Measurements from ENCODE around the gene ZBTB7C.

The ZBTB7C gene

GRCh38 chr18:48194591-48195181 lies 214.5 kb downstream of the ZBTB7C start:
- no peak for DNase-seq (ENCODE audit: low read depth in 2 of 2)

GRCh38 chr18:48193521-48194492 lies 215.4 kb downstream of the ZBTB7C start:
- no peak for DNase-seq (ENCODE audit: low read depth in 2 of 2)

GRCh38 chr18:48192542-48192941 lies 216.6 kb downstream of the ZBTB7C start:
- DNase-seq (ENCODE audit: low read depth in 2 of 2): no peak

GRCh38 chr18:48191494-48191893 lies 217.7 kb downstream of the ZBTB7C start:
- no peak for DNase-seq (ENCODE audit: low read depth in 2 of 2)

GRCh38 chr18:48190994-48191393 lies 218.2 kb downstream of the ZBTB7C start:
- DNase-seq (ENCODE audit: low read depth in 2 of 2): no peak

GRCh38 chr18:48188609-48189008 lies 220.6 kb downstream of the ZBTB7C start:
- DNase-seq (ENCODE audit: low read depth in 2 of 2): no peak

- DNase-seq (ENCODE audit: low read depth in 2 of 2): no peak
Measured at GRCh38 chr18:48186861-48187260, 222.3 kb downstream of the ZBTB7C start.

- no peak for DNase-seq (ENCODE audit: low read depth in 2 of 2)
Measured at GRCh38 chr18:48186131-48186766, 222.9 kb downstream of the ZBTB7C start.

GRCh38 chr18:48184118-48184517 lies 225.1 kb downstream of the ZBTB7C start:
- DNase-seq (ENCODE audit: low read depth in 2 of 2): no peak

- no peak for DNase-seq (ENCODE audit: low read depth in 2 of 2)
Measured at GRCh38 chr18:48183613-48184012, 225.6 kb downstream of the ZBTB7C start.

GRCh38 chr18:48182779-48183178 lies 226.4 kb downstream of the ZBTB7C start:
- DNase-seq (ENCODE audit: low read depth in 2 of 2): no peak

GRCh38 chr18:48181857-48182256 lies 227.3 kb downstream of the ZBTB7C start:
- DNase-seq (ENCODE audit: low read depth in 2 of 2): no peak

- DNase-seq (ENCODE audit: low read depth in 2 of 2): no peak
Measured at GRCh38 chr18:48181087-48181823, 227.9 kb downstream of the ZBTB7C start.

GRCh38 chr18:48179666-48180065 lies 229.5 kb downstream of the ZBTB7C start:
- DNase-seq (ENCODE audit: low read depth in 2 of 2): no peak

GRCh38 chr18:48179001-48179400 lies 230.2 kb downstream of the ZBTB7C start:
- DNase-seq (ENCODE audit: low read depth in 2 of 2): no peak

- no peak for DNase-seq (ENCODE audit: low read depth in 2 of 2)
Measured at GRCh38 chr18:48176909-48177308, 232.3 kb downstream of the ZBTB7C start.

GRCh38 chr18:48173557-48173956 lies 235.6 kb downstream of the ZBTB7C start:
- no peak for DNase-seq (ENCODE audit: low read depth in 2 of 2)

- DNase-seq (ENCODE audit: low read depth in 2 of 2): no peak
Measured at GRCh38 chr18:48172226-48173006, 236.8 kb downstream of the ZBTB7C start.

GRCh38 chr18:48171490-48172188 lies 237.5 kb downstream of the ZBTB7C start:
- DNase-seq (ENCODE audit: low read depth in 2 of 2): no peak

GRCh38 chr18:48170651-48171050 lies 238.5 kb downstream of the ZBTB7C start:
- no peak for DNase-seq (ENCODE audit: low read depth in 2 of 2)
